B cell (primary cell): ENCODE results near the gene SOCS4.

Source experiments
- EZH2 ChIP-seq: IDR thresholded peaks from 2 replicates; pipeline ENCODE4 v1.6.1; 2012; ENCODE audit warnings: borderline replicate concordance, low read depth, mild to moderate bottlenecking, moderate library complexity, low read length; ENCODE audit not compliant: insufficient read depth, poor library complexity, severe bottlenecking
- TF ChIP-seq, protein P1 (sequence below): fragments of 200-600 bp; IDR thresholded peaks from one replicate; pipeline ENCODE4 v1.8.0; 2022; ENCODE audit warnings: antibody characterized with exemption, mild to moderate bottlenecking

- TF ChIP-seq, protein P1, sequence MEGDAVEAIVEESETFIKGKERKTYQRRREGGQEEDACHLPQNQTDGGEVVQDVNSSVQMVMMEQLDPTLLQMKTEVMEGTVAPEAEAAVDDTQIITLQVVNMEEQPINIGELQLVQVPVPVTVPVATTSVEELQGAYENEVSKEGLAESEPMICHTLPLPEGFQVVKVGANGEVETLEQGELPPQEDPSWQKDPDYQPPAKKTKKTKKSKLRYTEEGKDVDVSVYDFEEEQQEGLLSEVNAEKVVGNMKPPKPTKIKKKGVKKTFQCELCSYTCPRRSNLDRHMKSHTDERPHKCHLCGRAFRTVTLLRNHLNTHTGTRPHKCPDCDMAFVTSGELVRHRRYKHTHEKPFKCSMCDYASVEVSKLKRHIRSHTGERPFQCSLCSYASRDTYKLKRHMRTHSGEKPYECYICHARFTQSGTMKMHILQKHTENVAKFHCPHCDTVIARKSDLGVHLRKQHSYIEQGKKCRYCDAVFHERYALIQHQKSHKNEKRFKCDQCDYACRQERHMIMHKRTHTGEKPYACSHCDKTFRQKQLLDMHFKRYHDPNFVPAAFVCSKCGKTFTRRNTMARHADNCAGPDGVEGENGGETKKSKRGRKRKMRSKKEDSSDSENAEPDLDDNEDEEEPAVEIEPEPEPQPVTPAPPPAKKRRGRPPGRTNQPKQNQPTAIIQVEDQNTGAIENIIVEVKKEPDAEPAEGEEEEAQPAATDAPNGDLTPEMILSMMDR: no peak
- TF ChIP-seq EZH2: no peak
These were observed 22.0 kb upstream of the SOCS4 start for GRCh38 chr14:55005071-55005470.
